Measurements from ENCODE around the gene PLCB1.

Gene PLCB1

DNA sequence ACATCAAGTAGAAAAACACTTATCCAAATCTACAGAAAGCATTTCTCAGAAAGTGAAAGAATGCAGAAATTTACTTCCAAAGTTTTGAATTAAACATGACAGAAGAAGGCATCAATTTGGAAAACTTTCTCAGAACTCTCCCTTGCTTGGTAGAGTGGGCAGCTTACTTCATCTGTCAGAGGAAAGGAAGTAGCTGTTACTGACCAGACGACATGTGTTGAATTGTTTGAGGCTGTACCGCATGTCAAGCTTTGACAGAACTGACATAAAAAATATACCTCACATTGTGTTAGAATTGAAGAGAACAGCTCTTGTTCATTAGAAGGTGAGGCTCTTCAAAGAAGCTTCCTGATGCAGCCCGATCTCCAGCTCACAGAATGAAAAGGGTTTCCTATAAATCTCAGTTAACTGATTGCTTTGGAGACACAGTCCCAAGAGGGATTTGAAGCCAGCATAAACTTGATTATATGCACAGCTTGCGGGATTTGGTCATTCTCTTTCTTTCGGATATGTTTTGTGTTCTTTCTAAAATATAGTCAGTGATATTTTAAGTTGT is 190.7 kb downstream of the PLCB1 start:
- TF ChIP-seq, protein P1, sequence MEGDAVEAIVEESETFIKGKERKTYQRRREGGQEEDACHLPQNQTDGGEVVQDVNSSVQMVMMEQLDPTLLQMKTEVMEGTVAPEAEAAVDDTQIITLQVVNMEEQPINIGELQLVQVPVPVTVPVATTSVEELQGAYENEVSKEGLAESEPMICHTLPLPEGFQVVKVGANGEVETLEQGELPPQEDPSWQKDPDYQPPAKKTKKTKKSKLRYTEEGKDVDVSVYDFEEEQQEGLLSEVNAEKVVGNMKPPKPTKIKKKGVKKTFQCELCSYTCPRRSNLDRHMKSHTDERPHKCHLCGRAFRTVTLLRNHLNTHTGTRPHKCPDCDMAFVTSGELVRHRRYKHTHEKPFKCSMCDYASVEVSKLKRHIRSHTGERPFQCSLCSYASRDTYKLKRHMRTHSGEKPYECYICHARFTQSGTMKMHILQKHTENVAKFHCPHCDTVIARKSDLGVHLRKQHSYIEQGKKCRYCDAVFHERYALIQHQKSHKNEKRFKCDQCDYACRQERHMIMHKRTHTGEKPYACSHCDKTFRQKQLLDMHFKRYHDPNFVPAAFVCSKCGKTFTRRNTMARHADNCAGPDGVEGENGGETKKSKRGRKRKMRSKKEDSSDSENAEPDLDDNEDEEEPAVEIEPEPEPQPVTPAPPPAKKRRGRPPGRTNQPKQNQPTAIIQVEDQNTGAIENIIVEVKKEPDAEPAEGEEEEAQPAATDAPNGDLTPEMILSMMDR (IDR thresholded peaks at IDR 0.05; ENCODE audit: low read depth, low read length) = no peak
- no peak overlapping the region for H3K4me3 ChIP-seq (ENCODE audit: low read depth, low read length)
- in situ Hi-C loops (cut with HindIII; ENCODE audit: low sequenced_read_pairs) = no loop called here
- DNase-seq (ENCODE audit: low read depth, low spot score) = no peak

DNA sequence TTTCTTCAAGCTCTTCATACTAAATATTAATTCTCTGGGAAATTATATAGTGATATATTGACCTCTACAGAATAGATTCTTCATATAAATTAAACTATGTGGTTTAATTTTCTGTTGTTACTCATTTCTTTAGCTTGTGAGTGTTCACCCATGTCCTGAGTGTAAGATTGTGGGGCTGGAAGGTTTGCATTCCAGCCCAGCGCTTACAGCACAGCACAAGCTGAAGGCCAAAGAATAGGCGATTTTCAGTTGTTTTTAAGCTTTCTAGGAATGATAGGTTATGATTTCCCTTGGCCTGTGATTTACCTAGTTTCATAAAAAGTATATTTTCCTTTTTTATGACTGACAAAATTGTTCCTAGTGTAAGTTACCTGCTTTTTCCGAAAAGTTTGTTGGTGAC is 194.1 kb downstream of the PLCB1 start:
- no peak overlapping the region for H3K4me3 ChIP-seq (ENCODE audit: low read depth, low read length)
- TF ChIP-seq, protein P1 (IDR thresholded peaks at IDR 0.05; ENCODE audit: low read depth, low read length) = no peak
- in situ Hi-C loops (cut with HindIII; ENCODE audit: low sequenced_read_pairs) = no loop called here
- DNase-seq (ENCODE audit: low read depth, low spot score) = no peak

DNA sequence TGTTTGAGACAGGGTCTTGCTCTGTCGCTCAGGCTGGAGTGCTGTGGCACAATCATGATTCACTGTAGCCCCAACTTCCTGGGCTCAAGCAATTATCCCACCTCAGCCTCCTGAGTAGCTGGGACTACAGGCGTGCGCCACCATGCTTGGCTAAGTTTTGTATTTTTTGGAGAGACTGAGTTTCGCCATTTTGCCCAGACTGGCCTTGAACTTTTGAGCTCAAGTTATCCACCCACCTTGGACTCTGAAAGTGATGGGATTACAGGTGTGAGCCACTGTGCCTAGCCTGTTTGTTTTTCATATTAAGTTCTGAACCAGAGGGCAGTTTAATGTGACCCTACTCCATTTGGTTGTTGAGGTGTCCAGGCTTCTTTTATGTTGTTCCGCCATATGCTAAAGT is 194.8 kb downstream of the PLCB1 start:
- no peak overlapping the region for H3K4me3 ChIP-seq (ENCODE audit: low read depth, low read length)
- in situ Hi-C loops (cut with HindIII; ENCODE audit: low sequenced_read_pairs) = no loop called here
- TF ChIP-seq, protein P1 (IDR thresholded peaks at IDR 0.05; ENCODE audit: low read depth, low read length) = no peak
- no peak for DNase-seq (ENCODE audit: low read depth, low spot score)

DNA sequence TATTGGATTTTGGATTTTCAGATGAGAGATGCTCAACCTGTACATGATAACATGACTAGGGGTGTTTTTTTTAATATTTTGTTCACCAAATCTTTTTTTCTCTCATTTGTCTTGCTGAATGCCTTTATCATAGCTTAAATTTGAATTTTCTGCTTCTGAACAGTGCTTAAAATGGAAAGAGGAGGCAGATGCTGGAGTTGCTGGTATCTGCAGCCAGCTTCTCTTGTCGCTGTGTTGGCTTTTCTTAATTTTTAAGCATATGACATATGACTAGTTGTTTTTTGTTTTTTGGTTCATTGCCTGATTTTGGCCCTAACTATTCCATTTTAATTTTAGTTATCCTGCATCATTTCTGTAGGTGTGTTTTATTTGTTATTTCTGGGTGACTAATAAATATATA is 196.1 kb downstream of the PLCB1 start:
- in situ Hi-C loops (cut with HindIII; ENCODE audit: low sequenced_read_pairs) = no loop called here
- no peak for DNase-seq (ENCODE audit: low read depth, low spot score)
- TF ChIP-seq, protein P1 (IDR thresholded peaks at IDR 0.05; ENCODE audit: low read depth, low read length) = no peak
- H3K4me3 ChIP-seq (ENCODE audit: low read depth, low read length) = no peak overlapping the region

DNA sequence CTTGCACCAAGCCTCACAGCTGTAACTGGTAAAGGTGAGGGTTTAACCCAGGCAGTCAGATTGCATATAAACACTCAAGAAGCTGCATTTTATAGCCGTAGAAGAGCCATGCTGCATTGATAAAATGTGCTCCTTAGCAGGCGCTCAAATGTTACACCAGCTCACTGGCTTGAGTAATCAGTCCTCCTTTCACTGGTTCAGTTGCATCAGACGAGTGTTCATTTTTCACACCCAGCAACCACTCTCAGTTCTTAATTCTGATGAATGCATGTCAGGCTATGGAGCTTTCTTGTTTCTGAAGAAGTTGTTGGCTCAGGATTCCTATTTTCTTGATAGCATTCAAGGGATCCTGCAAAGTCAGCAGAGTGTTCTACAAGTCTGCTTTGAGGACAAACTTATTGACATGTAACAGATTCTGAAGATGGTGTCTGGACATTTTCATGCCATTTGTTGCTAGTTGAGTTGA is 198.3 kb downstream of the PLCB1 start:
- no peak overlapping the region for H3K4me3 ChIP-seq (ENCODE audit: low read depth, low read length)
- no peak for DNase-seq (ENCODE audit: low read depth, low spot score)
- in situ Hi-C loops (cut with HindIII; ENCODE audit: low sequenced_read_pairs) = no loop called here
- TF ChIP-seq, protein P1 (IDR thresholded peaks at IDR 0.05; ENCODE audit: low read depth, low read length) = no peak

DNA sequence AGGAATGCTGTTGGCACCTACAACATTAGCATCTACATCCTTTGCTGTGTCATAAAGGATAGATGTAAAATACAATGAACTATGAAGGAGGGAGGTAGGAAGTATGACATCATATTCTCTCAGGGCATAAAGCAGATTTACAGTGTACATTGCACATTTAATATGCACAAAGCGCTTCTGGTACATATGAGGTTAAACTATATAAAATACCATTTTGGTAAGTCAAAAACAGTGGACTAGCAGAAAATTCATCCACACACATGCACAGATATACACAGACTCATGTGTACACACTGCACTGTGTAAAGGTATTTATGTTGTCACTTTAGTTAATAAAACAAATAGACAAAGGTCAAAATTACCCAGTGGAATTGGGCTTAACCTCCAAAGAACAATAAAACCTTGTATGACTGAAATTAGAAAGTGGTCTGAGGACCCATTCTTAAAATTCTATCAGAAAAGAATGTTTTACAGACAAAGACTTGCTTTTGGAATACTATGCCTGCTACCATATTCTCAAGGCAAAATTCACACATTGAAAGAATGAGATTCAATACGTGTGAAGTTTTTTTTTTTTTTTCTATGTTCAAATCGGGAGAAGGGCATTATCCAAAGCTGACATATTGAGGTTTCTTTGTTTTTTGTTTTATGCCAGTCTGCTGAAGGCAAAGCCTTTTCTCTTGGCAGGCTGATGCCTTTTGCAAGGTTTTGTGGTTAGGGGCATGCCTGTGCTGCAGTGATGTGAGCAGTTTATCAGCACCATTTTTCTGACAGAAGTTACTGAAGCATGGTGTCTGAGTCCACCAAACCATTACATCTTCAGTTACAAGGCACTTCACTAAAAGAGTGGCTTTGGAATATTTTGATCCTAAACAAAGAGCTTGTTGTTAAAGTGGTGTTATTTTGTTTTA is 199.0 kb downstream of the PLCB1 start:
- in situ Hi-C loops (cut with HindIII; ENCODE audit: low sequenced_read_pairs) = no loop called here

More for the DNA sequence above, 199.0 kb downstream of the PLCB1 start:
- H3K4me3 ChIP-seq (ENCODE audit: low read depth, low read length) = no peak overlapping the region
- TF ChIP-seq, protein P1 (IDR thresholded peaks at IDR 0.05; ENCODE audit: low read depth, low read length) = no peak
- peak; percentile 23 for DNase-seq (ENCODE audit: low read depth, low spot score)

All from astrocyte of the spinal cord (primary cell).